Spinal cord (tissue), 10 donors: ENCODE results near the gene CALHM1. TPM values are rescaled to one million over a fixed set of nuclear protein-coding genes. Genes with fewer than 3 reads are reported as not detected.

ENCODE experiments used
- DNase-seq, 6 donors: peaks; one replicate each; pipeline versions ENCODE4 v3.0.0 to v3.0.0-alpha.2; 2013 to 2015; ENCODE audit warnings: low spot score in 6 of 6, low read depth in 4 of 6
- H3K27ac ChIP-seq: one replicate; pipeline ENCODE4 v1.5.1; 2013; ENCODE audit warnings: low read depth, low read length, control low read depth
- H3K27me3 ChIP-seq: one replicate; pipeline ENCODE4 v1.6.1; 2013; ENCODE audit warnings: low read length; ENCODE audit not compliant: control insufficient read depth, insufficient read depth
- H3K36me3 ChIP-seq: one replicate; pipeline ENCODE4 v1.6.1; 2013; ENCODE audit warnings: low read length; ENCODE audit not compliant: control insufficient read depth, insufficient read depth
- H3K4me1 ChIP-seq: one replicate; pipeline ENCODE4 v1.6.1; 2013; ENCODE audit warnings: low read length; ENCODE audit not compliant: control insufficient read depth, insufficient read depth
- H3K4me3 ChIP-seq: one replicate; pipeline ENCODE4 v1.5.1; 2013; ENCODE audit warnings: low read depth, low read length, control low read depth
- H3K9me3 ChIP-seq: one replicate; pipeline ENCODE4 v1.6.1; 2013; ENCODE audit warnings: low read length; ENCODE audit not compliant: control insufficient read depth, insufficient read depth
- WGBS: methylation state at CpG from one replicate; pipeline ENCODE4 v1.1.5; 2013; ENCODE audit warnings: missing lambda C conversion rate; ENCODE audit not compliant: insufficient coverage; 5-methylcytosine and 5-hydroxymethylcytosine counted together
- polyA plus RNA-seq, 2 donors: library from polyadenylated mRNA; unstranded; fragments of 120-200 nt; gene quantifications; one replicate each; pipeline ENCODE4 v1.2.1, GENCODE V29; 2013; ENCODE audit not compliant: insufficient read length in 2 of 2
- total RNA-seq, 2 donors: library from RNA; depleted of rRNA in 1 of 2; stranded (reverse); fragments of 120-200 nt in 1 of 2; fragments of >200 nt in 1 of 2; gene quantifications; one replicate each; pipeline versions ENCODE4 v1.2.3 to v1.2.4, GENCODE V29; 2013 to 2014
- donor health status: healthy.

CALHM1 gene
- total and polyA plus RNA-seq, 4 donors: 0.06 to 0.24 (median 0.21) TPM

DNA sequence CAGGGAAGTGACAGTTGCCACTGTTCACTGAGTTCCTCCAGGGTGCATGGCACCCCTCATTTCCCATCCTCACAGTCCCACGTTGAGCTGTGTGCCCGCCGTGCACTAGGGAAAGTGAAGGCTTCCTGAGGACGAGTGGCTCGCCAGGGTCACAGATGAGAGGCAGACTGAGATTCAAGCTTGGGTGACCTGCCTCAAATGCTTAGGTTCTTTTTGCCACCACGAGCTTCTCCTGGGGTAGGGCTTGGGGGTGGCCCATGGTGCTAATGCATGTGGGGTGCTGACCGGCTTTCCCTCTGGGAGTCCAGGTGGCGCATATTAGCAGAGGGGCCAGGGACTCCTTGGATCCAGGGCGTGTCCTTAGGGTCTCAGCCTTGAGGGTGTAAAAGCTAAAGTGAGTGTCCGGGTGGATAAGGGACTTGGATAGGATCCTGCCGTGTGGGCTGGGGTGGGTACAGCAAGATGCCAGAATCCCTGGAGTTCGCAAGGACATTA lies 8.5 kb downstream of the CALHM1 start:
- Histone ChIP-seq H3K4me1 (peaks cover 27% of the 10 kb centered on the region), H3K4me3 (no peak overlapping the region), H3K27me3 (peaks cover 2% of the 10 kb centered on the region), H3K9me3 (no peaks in the 10 kb centered on the region), H3K27ac (no peak overlapping the region), H3K36me3 (peaks cover 46% of the 10 kb centered on the region)
- DNase-seq: no peak
- WGBS: 84% methylated on average over 11 of the region's 12 CpGs

DNA sequence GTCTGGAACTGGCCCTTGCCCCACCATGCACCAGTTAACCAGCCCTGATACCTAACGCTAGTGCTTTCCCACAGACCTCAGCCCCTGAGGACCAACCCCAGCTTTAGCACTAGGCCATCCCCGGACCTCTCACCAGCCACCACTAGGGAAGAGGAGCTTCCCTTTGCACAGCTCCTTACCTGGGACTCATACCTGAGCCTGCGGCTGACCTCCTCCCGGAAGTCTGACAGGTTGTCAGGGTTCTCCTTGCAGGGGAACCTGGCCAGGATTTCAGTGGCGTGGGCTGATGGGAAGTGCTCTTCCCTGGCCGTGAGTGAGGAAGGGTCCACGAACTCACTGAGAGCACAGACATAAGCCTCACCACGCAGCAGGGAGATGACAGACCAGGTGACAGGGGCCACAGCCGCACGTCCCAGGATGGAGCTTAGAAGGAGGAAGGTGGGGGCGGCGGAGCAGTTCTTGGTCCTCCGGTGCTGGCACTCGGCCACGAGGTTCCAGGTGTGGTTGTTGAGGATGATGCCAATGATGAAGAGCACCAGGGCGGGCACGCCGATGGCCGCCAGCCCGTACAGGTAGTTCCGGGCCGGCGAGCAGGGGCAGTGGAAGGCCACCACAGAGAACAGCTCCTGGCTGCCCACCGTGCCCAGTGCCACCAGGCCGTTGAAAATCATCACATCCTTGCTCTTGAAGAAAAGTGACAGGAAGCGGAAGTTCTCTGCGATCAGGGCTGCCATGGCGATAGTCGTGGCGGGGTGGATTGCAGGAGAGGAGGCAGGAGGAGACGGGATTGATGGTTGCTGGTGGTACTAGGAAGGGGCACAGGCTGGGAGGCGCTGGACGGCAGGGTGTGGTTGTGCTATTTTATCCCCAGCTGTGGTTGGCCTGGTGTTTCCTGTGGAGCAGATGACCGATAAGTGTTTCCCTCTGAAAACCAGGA lies 9.2 kb downstream of the CALHM1 start:
- no peak overlapping the region for H3K27ac ChIP-seq
- H3K4me1 ChIP-seq: peaks cover 27% of the 10 kb centered on the region
- peaks cover 52% of the 10 kb centered on the region for H3K36me3 ChIP-seq
- H3K27me3 ChIP-seq: peaks cover 2% of the 10 kb centered on the region
- no peak overlapping the region for H3K4me3 ChIP-seq
- WGBS: 88% methylated on average over 34 of the region's 34 CpGs
- DNase-seq: no peak
- no peaks in the 10 kb centered on the region for H3K9me3 ChIP-seq

DNA sequence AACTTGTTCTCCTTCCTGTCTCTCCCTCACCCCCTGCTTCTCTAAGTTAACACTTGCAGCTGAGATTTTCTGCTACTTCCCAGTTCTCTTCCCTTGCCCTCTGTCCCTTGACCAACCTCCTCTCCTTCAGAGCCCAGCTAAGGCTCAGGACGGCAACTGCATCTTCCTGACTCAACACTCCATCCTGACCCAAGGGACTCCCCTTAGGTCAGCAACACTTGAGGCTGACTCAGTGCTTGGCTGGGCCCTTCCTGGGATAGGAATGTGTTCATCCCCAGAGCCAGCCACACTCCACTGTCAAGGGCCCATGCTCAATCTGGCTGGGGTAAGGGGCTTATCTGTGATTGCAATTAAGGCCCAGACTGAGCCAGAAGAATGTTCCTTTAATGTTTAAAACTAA lies 10.0 kb downstream of the CALHM1 start:
- Histone ChIP-seq H3K4me1 (peaks cover 27% of the 10 kb centered on the region), H3K9me3 (no peaks in the 10 kb centered on the region), H3K4me3 (no peak overlapping the region), H3K27me3 (peaks cover 2% of the 10 kb centered on the region), H3K27ac (no peak overlapping the region), H3K36me3 (peaks cover 59% of the 10 kb centered on the region)
- WGBS: 67% methylated on average over 1 of the region's 1 CpG
- no peak for DNase-seq

GRCh38 chr10:103447187-103447586 lies 11.5 kb downstream of the CALHM1 start:
- Histone ChIP-seq H3K4me1 (peaks cover 21% of the 10 kb centered on the region), H3K36me3 (peaks cover 75% of the 10 kb centered on the region), H3K27ac (no peak overlapping the region), H3K4me3 (no peak overlapping the region), H3K9me3 (no peaks in the 10 kb centered on the region), H3K27me3 (peaks cover 2% of the 10 kb centered on the region)
- DNase-seq: no peak
- 94% methylated on average over 23 of the region's 23 CpGs for WGBS

- 89% methylated on average over 9 of the region's 12 CpGs for WGBS
- Histone ChIP-seq H3K4me1 (peaks cover 9% of the 10 kb centered on the region), H3K27ac (no peak overlapping the region), H3K36me3 (peaks cover 78% of the 10 kb centered on the region), H3K4me3 (no peak overlapping the region), H3K9me3 (no peaks in the 10 kb centered on the region), H3K27me3 (no peaks in the 10 kb centered on the region)
- DNase-seq: no peak
These were observed 12.7 kb downstream of the CALHM1 start for GRCh38 chr10:103445767-103446567.

DNA sequence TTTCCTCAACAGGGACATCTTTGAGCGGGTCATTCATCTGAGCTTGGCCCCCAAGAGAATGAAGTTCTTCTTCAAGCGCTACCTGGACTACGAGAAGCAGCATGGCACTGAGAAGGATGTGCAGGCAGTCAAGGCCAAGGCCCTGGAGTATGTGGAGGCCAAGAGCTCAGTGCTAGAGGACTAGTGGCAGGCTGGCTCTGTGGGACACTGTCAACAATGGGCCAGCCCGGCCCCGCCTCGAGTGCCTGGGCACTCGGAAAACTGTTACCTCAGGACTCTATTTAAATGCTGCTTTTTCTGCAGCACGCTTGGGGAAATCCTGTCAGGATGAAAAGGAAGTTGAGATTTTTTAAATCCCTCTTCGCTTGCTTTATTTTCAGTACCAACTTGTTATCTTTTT lies 13.3 kb downstream of the CALHM1 start:
- Histone ChIP-seq H3K9me3 (no peaks in the 10 kb centered on the region), H3K27ac (no peak overlapping the region), H3K36me3 (peaks cover 84% of the 10 kb centered on the region), H3K27me3 (no peaks in the 10 kb centered on the region), H3K4me1 (peaks cover 7% of the 10 kb centered on the region), H3K4me3 (no peak overlapping the region)
- 85% methylated on average over 7 of the region's 9 CpGs for WGBS
- no peak for DNase-seq

GRCh38 chr10:103444478-103444877 lies 14.2 kb downstream of the CALHM1 start:
- Histone ChIP-seq H3K27ac (no peak overlapping the region), H3K36me3 (peaks cover 87% of the 10 kb centered on the region), H3K4me1 (no peaks in the 10 kb centered on the region)

DNA sequence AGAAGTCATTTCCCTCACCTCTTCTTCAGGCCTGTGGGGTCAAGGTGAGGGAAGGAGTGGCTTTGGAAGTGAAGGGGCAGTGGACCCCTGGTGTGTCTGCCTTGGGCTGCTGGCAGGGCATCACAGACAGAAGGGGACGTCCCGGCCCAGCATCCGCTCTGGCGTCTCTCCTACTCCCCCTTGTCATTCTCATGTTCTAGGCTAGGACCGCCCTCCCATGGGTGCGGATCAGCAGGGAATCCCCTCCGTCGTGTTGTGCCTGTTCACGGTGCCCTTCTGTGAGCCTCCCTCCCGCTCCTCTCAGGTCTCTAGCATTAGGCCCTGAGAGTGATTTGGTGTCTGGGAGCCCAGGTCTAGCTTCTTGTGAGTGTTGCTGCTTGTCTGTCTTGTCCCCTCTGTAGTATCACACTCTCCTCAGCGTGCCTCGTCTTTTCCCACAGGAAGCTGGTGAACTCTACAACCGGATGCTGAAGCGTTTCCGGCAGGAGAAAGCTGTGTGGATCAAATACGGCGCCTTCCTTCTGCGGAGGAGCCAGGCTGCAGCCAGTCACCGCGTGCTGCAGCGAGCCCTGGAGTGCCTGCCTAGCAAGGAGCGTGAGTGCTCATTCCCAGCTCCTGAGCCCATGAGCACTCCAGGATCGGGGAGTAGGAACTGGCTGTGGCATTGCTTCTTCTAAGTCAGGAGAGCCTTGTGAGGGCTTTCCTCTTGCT lies 15.1 kb downstream of the CALHM1 start:
- Histone ChIP-seq H3K36me3 (peaks cover 89% of the 10 kb centered on the region), H3K9me3 (no peaks in the 10 kb centered on the region), H3K27me3 (no peaks in the 10 kb centered on the region), H3K4me1 (no peaks in the 10 kb centered on the region), H3K4me3 (no peak overlapping the region), H3K27ac (no peak overlapping the region)
- no peak for DNase-seq
- WGBS: 91% methylated on average over 19 of the region's 23 CpGs

More at GRCh38 chr10:103444478-103444877, 14.2 kb downstream of the CALHM1 start:
- no peaks in the 10 kb centered on the region for H3K9me3 ChIP-seq
- 95% methylated on average over 10 of the region's 10 CpGs for WGBS
- no peak for DNase-seq
- no peak overlapping the region for H3K4me3 ChIP-seq
- no peaks in the 10 kb centered on the region for H3K27me3 ChIP-seq

DNA sequence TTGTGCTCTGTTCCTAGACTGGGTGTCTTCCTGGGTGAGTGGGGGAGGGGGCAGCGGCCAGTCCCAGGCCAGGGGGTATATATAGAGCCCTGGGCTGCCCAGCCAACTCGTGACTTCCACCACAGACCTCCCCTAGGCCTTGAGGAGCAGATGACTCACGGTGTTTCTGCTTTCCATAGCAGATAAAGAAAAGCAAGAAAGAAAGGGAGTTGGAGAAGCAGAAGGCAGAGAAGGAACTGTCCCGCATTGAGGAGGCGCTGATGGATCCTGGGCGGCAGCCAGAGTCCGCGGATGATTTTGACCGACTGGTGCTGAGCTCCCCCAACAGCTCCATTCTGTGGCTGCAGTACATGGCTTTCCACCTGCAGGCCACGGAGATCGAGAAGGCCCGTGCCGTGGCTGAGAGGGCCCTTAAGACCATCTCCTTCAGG lies 16.7 kb downstream of the CALHM1 start:
- WGBS: 84% methylated on average over 11 of the region's 13 CpGs
- Histone ChIP-seq H3K4me3 (no peak overlapping the region), H3K27me3 (no peaks in the 10 kb centered on the region), H3K9me3 (no peaks in the 10 kb centered on the region), H3K36me3 (peaks cover 94% of the 10 kb centered on the region), H3K27ac (no peak overlapping the region), H3K4me1 (no peaks in the 10 kb centered on the region)
- DNase-seq: no peak
